Ectodermal cell (in vitro differentiated cells): ENCODE measurements around the gene NOX4.

Experiments used
- H3K27ac ChIP-seq: 2 replicates; pipeline ENCODE4 v1.7.0; 2013; ENCODE audit warnings: mild to moderate bottlenecking, low read depth, low read length; ENCODE audit not compliant: insufficient read depth, poor library complexity, severe bottlenecking
- H3K27me3 ChIP-seq: 2 replicates; pipeline ENCODE4 v1.7.0; 2013; ENCODE audit warnings: mild to moderate bottlenecking, low read length; ENCODE audit not compliant: insufficient read depth, control insufficient read depth, poor library complexity, severe bottlenecking
- H3K36me3 ChIP-seq: one replicate; pipeline ENCODE4 v1.7.0; 2013; ENCODE audit warnings: low read length; ENCODE audit not compliant: control insufficient read depth, insufficient read depth
- H3K4me1 ChIP-seq: one replicate; pipeline ENCODE4 v1.7.0; 2013; ENCODE audit warnings: low read length; ENCODE audit not compliant: control insufficient read depth, insufficient read depth
- H3K4me3 ChIP-seq: 2 replicates; pipeline ENCODE4 v1.7.0; 2013; ENCODE audit warnings: low read depth, low read length, control low read depth; ENCODE audit not compliant: insufficient read depth
- H3K9me3 ChIP-seq: 2 replicates; pipeline ENCODE4 v1.7.0; 2013; ENCODE audit warnings: mild to moderate bottlenecking, low read length, moderate library complexity; ENCODE audit not compliant: control insufficient read depth
- WGBS, 2 experiments: methylation state at CpG; one replicate each; pipeline ENCODE4 v1.1.7; 2013; ENCODE audit warnings: missing lambda C conversion rate in 2 of 2; 5-methylcytosine and 5-hydroxymethylcytosine counted together

NOX4 gene

GRCh38 chr11:89504270-89504669 is 13.1 kb upstream of the NOX4 start:
- Histone ChIP-seq H3K4me3 (no peak overlapping the region), H3K9me3 (no peaks in the 10 kb centered on the region), H3K27me3 (no peaks in the 10 kb centered on the region), H3K4me1 (no peaks in the 10 kb centered on the region), H3K27ac (no peak overlapping the region), H3K36me3 (no peaks in the 10 kb centered on the region)
- 100% methylated on average over 1 of the region's 2 CpGs; no CpG with 5 or more reads in 1 of the 2 experiments for WGBS, 2 experiments

- no peak overlapping the region for H3K27ac ChIP-seq
- WGBS, 2 experiments: 96% methylated on average over 2 of the region's 2 CpGs; no CpG with 5 or more reads in 1 of the 2 experiments
These were observed 12.2 kb upstream of the NOX4 start for GRCh38 chr11:89503422-89503821.

GRCh38 chr11:89502301-89502700 is 11.1 kb upstream of the NOX4 start:
- H3K4me3 ChIP-seq: no peak overlapping the region
- H3K9me3 ChIP-seq: no peaks in the 10 kb centered on the region
- 100% methylated on average over 1 to 2 of the region's 2 CpGs for WGBS, 2 experiments
- H3K27ac ChIP-seq: no peak overlapping the region
- no peaks in the 10 kb centered on the region for H3K27me3 ChIP-seq
- H3K36me3 ChIP-seq: no peaks in the 10 kb centered on the region
- H3K4me1 ChIP-seq: no peaks in the 10 kb centered on the region

More at GRCh38 chr11:89503422-89503821, 12.2 kb upstream of the NOX4 start:
- H3K4me1 ChIP-seq: no peaks in the 10 kb centered on the region
- H3K9me3 ChIP-seq: no peaks in the 10 kb centered on the region
- H3K27me3 ChIP-seq: no peaks in the 10 kb centered on the region
- no peak overlapping the region for H3K4me3 ChIP-seq
- H3K36me3 ChIP-seq: no peaks in the 10 kb centered on the region

GRCh38 chr11:89500336-89500735 is 9.2 kb upstream of the NOX4 start:
- Histone ChIP-seq H3K27ac (no peak overlapping the region), H3K36me3 (no peaks in the 10 kb centered on the region), H3K9me3 (no peaks in the 10 kb centered on the region), H3K4me3 (no peak overlapping the region), H3K27me3 (no peaks in the 10 kb centered on the region), H3K4me1 (peaks cover 2% of the 10 kb centered on the region)

GRCh38 chr11:89498845-89499448 is 7.8 kb upstream of the NOX4 start:
- no peaks in the 10 kb centered on the region for H3K27me3 ChIP-seq
- H3K36me3 ChIP-seq: no peaks in the 10 kb centered on the region
- peaks cover 2% of the 10 kb centered on the region for H3K4me1 ChIP-seq
- 91 to 93% methylated on average over 5 of the region's 5 CpGs for WGBS, 2 experiments
- no peak overlapping the region for H3K4me3 ChIP-seq
- no peaks in the 10 kb centered on the region for H3K9me3 ChIP-seq
- no peak overlapping the region for H3K27ac ChIP-seq

- Histone ChIP-seq H3K9me3 (no peaks in the 10 kb centered on the region), H3K36me3 (no peaks in the 10 kb centered on the region), H3K4me1 (peaks cover 2% of the 10 kb centered on the region), H3K27ac (no peak overlapping the region), H3K4me3 (no peak overlapping the region), H3K27me3 (no peaks in the 10 kb centered on the region)
- 31 to 42% methylated on average over 3 of the region's 3 CpGs for WGBS, 2 experiments
These were observed 4.8 kb upstream of the NOX4 start for GRCh38 chr11:89495951-89496350.

- H3K4me3 ChIP-seq: no peak overlapping the region
- no peaks in the 10 kb centered on the region for H3K9me3 ChIP-seq
- 79 to 97% methylated on average over 2 to 3 of the region's 3 CpGs for WGBS, 2 experiments
- peaks cover 6% of the 10 kb centered on the region for H3K4me1 ChIP-seq
- H3K27me3 ChIP-seq: no peaks in the 10 kb centered on the region
- H3K36me3 ChIP-seq: no peaks in the 10 kb centered on the region
- H3K27ac ChIP-seq: no peak overlapping the region
These were observed 2.3 kb upstream of the NOX4 start for GRCh38 chr11:89493431-89493830.

- Histone ChIP-seq H3K36me3 (no peaks in the 10 kb centered on the region), H3K27me3 (no peaks in the 10 kb centered on the region), H3K9me3 (no peaks in the 10 kb centered on the region), H3K4me1 (peaks cover 3% of the 10 kb centered on the region), H3K27ac (no peak overlapping the region), H3K4me3 (peak overlapping the region; percentile 37)
- WGBS, 2 experiments: 82 to 87% methylated on average over 1 to 2 of the region's 3 CpGs
These were observed 584 bp downstream of the NOX4 start for GRCh38 chr11:89490602-89490980.

GRCh38 chr11:89489930-89490329 is 1.2 kb downstream of the NOX4 start:
- WGBS, 2 experiments: 86 to 94% methylated on average over 1 of the region's 1 CpG

GRCh38 chr11:89487016-89487415 is 4.2 kb downstream of the NOX4 start:
- Histone ChIP-seq H3K4me3 (no peak overlapping the region), H3K9me3 (no peaks in the 10 kb centered on the region), H3K4me1 (peaks cover 3% of the 10 kb centered on the region), H3K36me3 (no peaks in the 10 kb centered on the region), H3K27ac (no peak overlapping the region), H3K27me3 (no peaks in the 10 kb centered on the region)
- WGBS, 2 experiments: 71 to 86% methylated on average over 3 of the region's 3 CpGs

More at GRCh38 chr11:89489930-89490329, 1.2 kb downstream of the NOX4 start:
- Histone ChIP-seq H3K4me3 (no peak overlapping the region), H3K27me3 (no peaks in the 10 kb centered on the region), H3K9me3 (no peaks in the 10 kb centered on the region), H3K27ac (no peak overlapping the region), H3K4me1 (peaks cover 3% of the 10 kb centered on the region), H3K36me3 (no peaks in the 10 kb centered on the region)

GRCh38 chr11:89484896-89485295 is 6.3 kb downstream of the NOX4 start:
- Histone ChIP-seq H3K27me3 (no peaks in the 10 kb centered on the region), H3K27ac (no peak overlapping the region), H3K36me3 (no peaks in the 10 kb centered on the region), H3K4me1 (no peaks in the 10 kb centered on the region), H3K9me3 (no peaks in the 10 kb centered on the region), H3K4me3 (no peak overlapping the region)
